LoVo (cell line): ENCODE measurements around the gene LRRC32.

Experiments used
- DNase-seq: peaks from one replicate; pipeline ENCODE4 v3.0.0-alpha.2; 2016; ENCODE audit warnings: low spot score

Gene LRRC32

DNA sequence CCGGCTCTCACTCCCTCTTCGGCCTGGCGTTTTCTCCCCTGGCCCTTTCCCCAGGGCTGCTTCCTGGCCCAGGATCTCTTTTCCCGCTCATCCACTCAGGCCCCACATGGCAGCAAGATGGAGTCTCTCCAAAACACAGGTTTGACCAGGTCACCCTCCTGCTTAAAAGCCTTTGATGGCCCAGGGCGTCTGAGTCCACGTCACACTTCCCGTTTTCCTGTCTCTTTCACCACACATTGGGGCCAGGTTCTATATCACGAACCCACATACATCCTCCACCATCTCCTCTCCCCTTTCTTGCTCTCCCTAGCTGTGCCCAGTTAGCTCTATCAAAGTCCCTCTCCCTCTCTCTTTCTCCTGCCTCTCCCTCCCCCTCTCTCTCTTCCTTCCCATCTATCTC is 7.8 kb upstream of the LRRC32 start:
- no peak for DNase-seq

DNA sequence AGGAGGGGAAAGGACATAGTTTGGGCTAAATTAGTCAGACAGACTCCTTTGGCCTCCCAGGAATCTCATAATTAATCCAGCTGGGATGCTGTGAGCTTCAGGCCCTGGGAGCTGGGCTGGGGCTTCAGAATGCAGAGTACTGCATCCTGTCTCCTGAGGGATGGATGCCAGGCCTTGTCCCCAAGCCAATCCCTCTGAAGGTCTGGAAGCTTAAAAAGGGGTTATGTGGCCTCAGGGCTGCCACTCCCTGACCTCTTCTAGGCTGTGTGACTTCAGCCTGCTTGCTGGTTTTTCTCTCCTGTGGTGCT is 6.9 kb upstream of the LRRC32 start:
- no peak for DNase-seq

DNA sequence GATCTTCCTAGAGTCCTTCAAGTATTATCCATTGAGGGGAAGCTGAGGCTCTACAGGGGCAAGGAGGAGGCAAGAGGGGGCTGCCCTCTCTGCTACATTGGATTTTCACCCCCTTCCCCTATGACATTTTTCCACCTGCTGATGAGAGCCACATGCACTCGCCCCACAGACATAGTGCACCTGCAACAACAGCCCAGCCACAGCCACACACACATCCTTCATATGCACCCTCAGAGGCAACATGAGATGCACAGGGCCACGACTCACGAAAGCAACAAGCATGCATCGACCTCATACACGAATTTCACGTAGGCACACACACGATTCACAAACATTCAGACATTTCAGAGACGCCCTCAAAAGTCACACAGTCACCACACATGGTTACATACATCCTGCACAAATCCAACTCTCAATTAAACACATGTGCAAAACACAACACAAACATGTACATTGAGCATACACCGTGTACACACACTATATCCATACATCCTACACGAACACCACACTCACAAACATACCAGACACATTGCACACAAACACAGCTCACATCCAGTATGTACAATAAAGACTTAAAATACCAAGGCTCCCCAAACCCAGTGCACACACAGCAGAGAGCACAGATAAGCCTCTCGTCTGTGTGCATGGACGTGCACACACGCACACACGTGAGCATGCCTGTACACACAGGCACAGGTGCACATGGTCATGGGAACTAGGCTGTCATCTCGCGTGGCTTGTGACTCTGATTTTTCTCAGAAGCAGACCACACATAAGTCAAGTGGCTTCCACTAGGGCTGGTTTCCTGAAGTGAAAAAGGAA is 6.3 kb upstream of the LRRC32 start:
- no peak for DNase-seq

DNA sequence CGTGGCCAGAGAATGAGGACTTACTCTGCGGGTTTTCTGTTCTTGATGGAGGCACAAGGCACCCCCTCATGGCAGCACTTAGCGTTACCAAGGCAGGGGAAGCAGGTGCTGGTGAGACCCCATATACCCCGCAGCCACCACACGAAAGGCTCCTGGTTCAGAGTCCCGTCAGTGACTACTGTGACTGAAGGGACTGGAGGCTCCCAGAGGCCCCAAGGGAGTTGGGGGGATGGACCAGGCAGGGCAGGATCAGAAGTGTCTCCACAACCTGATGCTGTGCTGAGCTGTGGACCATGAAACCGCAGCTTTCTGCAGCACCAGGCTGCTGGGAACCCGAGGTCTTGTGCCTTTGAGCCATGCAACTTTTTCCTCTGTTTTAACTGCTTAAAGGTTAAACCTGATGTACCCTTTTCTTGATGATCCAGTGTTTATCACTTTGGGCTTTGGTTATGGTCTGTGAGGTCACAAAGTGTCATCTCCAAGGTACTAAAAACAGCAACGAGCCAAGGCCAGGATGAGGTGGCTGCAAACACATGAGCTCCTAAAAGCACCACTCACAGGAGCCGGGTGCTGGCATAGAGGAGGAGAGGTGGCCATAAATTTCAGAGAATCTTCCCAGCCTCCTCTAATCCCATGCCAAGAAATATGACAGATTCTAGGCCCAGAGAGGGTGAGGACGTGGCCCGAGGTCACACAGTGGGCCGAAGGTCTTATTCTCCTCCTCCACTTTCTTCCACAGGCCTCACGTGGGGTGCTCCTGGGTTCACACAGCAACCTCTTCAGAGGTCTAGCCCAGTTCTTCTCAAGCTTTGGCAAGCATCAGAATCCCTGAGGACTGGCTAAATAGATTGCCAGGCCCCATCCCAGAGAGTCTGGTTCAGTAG is 4.2 kb upstream of the LRRC32 start:
- DNase-seq, result no peak

DNA sequence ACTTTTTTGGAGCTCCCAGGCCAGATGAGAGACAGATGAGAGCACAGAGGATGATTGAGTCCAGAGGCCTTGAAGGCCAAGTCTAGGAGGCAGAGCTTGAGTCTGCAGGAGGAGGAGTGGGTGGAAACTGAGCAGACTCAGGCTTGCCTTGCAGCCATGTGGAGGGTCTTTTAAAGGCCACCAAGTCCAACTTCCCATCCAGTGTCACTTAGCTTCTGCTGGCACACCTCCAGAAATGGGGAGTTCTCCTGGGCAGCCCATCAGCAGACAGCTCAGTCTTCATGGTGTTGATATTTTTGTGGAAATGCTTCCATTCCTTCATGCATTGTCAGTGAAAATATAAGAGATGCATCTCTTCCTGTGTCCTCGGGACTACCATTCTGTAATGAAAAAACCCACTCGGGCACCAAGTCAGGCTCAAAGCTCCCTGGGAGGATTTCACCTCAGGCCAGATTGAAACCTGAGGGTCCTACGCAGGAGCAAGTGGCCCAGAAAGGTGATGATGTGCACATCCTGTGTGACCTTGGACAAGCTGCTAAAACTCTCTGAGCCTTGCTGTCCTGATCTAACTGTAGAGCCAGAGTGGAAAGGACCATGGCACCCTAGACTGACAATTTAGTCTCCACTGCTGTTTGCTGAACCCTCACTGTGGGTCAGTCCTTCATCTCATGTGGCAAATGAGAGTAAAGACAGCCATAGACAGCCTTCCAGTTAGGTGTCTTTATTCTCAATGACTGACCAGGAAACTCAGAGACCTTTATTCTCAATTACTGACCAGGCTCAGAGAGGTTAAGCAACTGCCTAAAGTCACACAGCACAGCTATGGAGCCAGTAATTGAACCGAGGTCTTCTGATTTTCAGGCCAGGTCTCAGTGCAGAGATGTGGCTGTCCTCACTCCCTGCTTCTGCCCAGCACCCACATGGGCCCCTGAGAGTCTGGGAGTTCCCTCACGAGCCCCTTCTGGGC is 2.9 kb upstream of the LRRC32 start:
- no peak for DNase-seq

DNA sequence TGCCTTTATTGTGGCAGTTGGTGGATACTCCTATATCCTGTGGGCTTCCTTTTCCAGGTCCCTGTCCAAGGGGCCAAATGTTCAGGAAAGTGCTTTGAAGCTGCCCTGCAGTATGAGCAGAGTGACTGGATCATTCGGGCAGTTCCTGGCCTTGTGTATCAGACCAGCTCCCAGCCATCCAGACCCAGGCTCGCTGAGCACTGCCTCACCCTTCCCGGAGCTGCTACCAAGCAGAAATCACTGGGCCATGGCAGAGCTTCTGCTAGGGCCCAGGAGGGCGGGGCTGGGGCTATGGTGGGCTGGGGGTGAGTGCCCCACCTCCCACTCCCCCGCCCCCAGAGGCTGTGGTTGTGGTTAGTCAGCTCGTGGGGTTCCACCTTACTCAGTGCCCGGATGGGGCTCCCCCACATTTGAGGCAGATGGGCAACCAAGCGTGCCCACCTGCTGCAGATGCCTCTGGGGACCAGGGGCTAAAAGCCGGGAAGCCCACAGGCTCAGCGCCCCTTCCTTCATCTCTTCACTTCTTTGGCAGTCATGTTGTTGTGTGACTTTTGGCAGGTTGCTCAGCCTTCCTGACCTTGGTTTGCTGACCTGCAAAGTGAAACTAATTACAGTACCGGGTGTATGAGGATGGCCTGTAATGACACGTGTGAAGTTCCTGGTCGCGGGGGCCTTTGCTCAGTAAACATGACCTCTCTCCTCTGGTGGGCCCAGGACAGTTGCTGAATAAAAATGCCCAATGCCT is 2.1 kb upstream of the LRRC32 start:
- no peak for DNase-seq

DNA sequence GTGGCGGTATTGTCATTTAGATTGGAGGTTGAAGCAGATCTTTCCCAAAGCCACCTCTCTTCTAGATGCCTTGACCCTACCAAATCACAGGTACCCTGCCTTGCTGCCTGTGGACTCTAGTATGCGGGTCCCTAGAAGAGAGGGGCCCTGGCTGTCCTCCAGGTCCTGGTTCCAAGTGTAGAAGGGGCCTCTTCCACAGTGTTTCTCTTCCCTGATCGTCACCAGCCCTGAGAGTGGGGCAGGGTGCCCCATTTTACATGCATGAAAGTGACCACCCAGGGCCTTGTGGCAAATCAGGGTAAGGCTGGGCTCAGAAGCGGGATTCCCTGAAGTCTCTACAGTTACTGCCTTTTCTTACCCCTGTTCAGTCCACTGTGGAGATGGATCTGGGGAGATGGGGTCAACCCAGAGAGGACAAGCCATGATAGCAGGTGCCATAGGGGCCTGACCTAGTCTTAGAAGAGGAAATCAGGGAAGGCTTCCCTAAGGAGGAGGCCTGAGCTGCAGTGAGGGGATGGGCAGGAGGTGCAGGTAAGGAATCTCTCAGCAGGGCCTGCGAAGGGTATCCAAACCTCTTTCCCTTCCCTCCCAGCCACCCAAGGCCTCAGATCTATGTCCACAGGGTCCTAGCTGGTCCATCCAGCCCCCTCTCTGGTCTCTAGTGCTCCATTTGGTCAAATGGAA is 1.2 kb upstream of the LRRC32 start:
- DNase-seq, result no peak

DNA sequence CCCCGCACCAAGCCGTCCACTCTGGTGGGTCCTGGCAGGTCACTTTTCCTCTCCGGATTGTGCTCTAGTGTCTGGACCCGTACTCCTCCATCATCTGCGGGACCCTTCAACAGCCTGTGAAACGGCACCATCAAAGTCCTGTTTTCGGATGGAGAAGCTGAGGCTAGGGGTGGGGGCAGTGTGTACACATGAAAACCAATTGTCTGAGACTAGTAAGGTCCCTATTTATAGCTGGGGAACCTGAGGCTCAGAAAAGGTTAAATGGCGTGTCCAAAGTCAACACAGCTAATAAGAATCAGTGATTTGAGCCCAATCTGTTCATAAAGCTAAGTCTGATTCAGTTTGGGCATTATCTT is 668 bp upstream of the LRRC32 start:
- no peak for DNase-seq

DNA sequence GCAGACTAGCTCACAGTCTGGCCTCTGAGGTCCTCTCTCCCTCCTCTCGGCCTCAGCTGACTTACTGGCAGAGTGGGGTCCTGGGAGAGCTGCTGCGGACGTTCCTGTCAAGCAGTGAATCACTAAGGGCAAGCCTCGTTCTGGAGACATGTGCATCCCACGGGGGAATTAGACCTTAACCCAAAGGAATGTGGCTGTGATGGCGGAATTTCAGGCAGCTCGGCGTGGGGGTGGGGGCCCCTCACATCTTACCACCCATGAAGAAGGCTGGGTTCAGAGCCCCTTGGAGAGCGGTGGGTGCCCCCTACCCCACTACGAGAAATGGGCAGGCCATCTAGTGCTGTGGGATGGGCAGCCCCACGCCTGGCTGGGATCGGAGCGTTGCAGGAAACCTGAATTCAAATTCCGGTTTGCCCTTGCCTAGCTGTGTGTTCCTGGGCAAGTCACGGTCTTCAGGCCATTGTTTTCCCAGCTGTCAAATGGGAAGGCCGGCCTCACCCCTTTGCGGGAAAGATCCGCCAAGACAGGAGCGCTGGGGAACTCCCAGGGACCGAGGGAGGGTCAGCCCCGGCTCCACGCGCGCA is 554 bp downstream of the LRRC32 start:
- no peak for DNase-seq

DNA sequence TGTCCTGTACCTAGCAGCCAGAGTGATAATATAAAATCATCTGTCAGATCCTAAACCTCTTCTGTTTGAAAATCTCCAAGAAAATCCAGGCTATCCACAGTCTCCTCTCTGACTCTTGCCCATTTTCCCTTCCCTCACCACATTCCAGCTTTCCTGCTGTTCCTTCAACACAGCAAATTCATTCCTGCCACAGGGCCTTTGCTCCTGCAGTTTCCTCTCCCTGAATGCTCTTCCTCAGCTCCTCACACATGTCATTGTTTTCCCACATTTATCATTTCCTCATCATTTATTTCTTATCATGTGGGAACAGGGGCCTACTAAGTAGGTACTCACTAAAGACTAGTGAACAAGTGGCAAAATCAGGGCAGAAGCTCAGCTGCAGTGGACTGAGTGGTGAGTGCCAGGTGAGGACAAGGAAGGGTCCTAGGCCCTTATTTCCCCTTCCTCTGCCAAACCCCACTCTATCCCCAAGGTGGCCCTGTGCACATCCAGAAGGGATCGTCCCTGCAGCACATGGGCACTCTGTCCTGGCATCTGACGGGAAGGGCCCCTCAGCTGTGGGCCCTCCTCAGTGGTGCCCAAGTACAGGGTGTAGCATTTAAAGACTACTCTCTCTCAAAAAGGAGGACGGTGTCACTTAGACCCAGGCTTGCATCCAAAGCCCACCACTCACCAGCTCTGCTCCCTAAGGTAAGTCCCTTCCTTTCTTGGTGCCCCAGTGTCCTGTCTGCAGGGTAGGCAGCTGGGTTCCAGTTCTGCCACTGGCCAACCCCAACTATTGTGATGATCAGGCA is 2.0 kb downstream of the LRRC32 start:
- DNase-seq, result no peak

DNA sequence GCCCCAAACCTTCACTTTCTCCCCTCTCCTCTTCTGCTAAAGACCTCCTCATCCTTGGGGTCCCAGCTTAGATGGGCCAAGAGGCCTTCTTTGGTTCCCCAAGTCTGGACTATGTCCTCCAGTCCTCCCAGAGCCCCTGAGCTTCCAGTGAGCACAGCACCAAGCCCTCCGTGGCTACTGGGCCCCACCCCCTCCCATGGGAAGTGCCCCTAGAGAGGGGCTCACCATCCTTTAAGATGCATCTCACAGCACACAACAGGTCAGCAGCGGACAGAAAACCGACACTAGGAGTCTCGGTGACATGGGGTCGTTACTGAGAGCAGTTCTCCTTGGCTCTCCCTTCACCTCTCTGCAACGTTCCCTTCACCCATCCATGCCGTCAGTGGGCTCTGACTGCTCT is 2.7 kb downstream of the LRRC32 start:
- no peak for DNase-seq

DNA sequence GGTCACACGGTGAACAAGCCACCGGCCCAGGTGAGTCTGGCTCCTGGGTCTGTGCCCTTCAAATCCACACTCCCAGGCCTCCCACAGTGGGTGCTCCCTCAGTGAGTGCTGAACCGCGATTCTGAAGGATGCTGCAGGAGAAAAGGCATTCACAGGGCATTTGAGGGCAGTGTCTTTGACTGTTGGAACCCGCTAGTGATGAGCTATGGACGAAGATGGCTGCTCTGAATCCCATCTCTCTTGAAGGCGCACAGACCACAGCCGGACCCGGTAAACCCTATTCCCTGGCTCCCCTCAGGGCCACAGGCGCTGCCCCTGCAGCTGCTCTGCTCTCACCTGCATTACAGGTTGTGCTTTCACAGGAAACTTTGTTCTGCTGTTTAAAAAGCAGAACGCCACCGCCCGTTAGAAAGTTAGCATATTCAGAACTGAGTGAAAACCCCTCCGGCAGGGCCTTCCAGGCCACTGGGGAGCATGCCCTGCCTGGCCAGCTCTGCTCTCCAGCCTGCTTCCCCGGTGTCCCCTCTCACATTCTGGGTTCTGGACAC is 3.2 kb downstream of the LRRC32 start:
- DNase-seq, result no peak

DNA sequence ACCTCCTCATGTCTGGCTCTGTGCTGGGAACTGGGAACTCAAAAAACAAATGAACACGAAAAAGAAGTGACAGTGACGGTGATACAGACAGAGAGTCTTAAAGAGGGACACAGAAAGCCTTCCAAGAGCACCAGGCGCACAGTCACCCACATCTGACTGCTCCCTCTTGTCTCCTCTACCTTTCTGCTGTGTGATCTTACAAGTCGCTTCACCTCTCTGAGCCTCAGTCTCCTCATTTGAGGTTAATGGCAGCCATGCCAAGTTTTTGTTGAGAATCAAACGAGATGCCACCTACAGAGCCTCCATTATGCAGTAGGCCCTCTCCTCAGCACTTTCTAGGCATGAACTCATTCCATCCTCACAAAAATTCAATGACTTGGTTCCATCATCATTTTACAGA is 3.7 kb downstream of the LRRC32 start:
- DNase-seq, result no peak

DNA sequence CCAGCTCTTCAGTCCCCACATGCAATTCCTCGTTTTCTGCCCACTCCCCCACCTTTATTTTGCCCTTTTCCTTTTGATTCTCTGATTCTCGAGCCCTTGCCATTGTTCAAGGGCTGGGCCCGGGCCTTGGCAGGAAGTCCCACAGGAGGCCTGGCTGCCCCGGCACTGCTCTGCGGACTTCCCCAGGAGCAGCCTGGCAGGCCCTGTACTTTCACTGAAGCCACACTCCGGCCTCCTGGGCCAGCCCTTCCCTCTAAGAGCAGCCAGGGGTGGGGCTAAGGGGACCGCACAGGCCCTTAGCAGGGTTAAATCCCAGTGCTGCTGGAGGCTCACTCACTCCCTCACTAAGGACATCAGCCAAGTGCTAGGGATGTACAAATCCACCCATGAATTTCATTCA is 4.1 kb downstream of the LRRC32 start:
- no peak for DNase-seq

DNA sequence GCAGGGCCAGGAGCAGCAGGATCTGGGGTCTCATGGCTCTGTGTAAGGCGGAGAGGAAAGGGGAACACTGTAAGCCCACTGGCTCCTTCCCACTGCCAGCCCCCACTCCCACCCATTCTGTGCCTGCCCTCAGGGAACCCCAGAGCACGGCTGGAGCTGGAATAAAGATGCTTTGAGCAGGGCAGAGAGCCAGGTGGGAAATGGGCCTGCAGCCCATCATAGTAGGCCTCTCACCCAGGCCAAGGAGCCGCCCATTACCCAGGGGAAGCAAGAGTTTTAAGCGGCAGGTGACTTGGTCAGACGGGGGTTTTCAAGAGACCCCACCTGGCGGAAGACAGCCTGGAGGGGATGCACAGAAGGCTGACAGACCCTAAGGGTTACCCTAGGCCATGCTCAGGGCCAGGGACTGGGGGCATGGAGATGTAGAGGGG is 4.6 kb downstream of the LRRC32 start:
- DNase-seq, result no peak

DNA sequence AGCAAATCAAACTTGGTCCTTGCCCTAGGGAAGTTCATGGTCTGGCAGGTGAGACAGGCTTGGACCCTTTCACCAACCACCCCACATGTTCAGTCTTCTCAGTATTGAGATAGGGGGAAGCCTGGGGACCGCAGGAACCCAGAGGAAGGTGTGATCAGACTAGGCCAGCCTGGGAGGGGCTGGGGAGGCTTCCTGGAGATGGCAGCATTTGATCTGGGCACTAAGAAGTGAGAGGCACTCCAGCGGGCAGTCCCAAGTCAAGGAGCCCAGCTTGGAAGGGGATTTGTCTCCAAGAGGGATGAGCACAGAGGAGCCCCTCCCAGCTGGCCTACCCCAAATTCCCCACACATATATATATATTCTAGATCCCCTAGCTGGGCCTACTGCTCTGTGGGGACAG is 5.4 kb downstream of the LRRC32 start:
- no peak for DNase-seq

DNA sequence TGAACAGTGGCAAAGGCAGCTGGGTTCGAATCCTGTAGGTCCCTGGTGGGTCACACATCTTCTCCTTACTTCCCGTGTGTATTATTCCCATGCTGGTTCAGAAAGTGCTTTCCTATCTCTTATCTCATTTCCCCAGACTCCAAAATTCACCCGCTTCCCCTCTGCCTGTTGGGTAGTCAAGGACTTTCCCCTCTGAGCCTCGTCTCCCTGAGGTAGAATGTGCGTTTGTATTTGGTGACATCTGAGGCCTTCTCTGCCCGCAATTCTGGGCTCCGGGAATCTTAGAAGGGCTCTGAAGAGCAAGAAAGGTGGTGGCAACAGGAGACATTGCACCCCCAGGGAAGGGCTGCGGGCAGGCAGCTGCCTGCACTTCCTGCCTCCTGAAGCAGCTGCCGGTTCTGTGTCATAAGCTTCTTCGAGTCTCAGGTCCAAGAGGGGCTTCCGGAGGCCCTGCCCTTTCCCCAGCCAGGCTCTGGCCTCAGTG is 5.9 kb downstream of the LRRC32 start:
- DNase-seq, result no peak

DNA sequence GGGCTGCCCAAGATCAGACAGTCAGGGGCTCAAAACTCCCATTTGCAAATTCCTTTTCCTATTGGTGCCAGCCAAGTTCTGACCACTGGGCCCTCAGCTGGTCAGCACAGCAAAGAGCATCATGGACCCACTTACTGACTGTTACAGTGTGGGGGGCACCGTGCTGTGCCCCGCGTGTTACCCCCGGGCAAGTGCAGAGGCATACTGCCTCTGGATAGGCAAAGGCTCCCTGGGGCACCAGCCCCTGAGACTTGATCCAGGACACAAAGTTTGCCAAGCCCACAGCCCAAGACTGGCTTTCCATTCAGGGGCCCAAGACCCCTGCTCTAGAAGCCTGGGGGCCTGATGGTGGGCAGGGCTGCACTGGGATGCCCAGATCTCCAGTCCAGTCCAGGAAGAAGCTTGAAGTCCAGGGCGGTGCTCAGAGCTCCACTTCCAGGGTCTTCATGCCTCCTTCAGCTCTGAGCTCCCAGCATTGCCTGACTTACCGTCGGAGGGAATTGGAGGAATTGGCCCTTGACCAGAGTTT is 6.6 kb downstream of the LRRC32 start:
- no peak for DNase-seq

DNA sequence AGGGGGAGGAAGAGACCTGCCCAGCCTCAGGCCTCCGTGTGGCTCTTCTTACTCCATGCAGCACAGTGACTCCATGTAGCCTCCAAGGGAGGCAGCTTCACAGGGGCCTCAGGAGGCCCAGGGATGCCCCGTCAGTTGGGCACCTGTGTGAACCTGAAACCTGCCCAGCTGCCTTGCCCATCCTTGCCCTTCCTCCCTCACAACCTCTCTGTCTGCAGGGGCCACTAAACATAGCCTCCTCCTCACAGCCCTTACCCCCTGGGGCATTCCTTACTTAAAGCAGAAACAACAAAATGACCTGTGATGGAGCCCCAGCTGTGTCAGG is 7.1 kb downstream of the LRRC32 start:
- DNase-seq, result no peak
